ENCODE data around the gene SORCS3. TPM values are rescaled to one million over a fixed set of nuclear protein-coding genes. Genes with fewer than 3 reads are reported as not detected.

The SORCS3 gene
- total RNA-seq, 1 experiment from 2014 or later, result 0.04 TPM

DNA sequence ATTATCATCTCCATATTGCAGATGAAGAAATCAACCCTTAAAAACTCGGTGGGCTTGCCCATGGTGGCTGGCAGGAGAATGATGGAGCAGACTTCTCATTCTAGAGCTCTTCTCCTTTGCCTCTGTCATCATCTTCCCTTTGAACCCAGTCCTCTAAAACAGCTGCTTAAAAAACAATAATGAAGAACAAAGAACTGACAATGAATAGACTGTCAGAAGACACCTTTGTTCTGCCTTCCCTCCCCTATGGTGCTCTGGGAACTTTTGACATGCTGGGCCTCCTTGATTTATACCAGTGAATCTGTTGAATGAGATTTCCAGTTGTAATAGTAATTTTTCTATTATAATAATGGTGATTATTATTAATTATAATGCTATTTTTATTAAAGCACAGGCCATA, 103.0 kb downstream of the SORCS3 start:
- Mint-ChIP-seq H3K27ac (no peak overlapping the region), H3K4me3 (no peak overlapping the region), H3K9me3 (no peaks in the 10 kb centered on the region; a peak in 1 of 5 replicates), H3K36me3 (ENCODE audit: insufficient read depth in 1 of 3, low read depth in 3 of 3) (no peaks in the 10 kb centered on the region), H3K4me1 (no peaks in the 10 kb centered on the region; a peak in 1 of 4 replicates), H3K27me3 (ENCODE audit: low read depth) (peaks cover 7% of the 10 kb centered on the region)
- no peak overlapping the region for H2BK20ac ChIP-seq (ENCODE audit: low read depth, low read length, poor library complexity, severe bottlenecking)
- no peak overlapping the region for H3K18ac ChIP-seq (ENCODE audit: insufficient read length, low read depth, low read length)
- H3K23ac ChIP-seq (ENCODE audit: insufficient read length, low read depth, low read length), result no peak overlapping the region
- H4K5ac ChIP-seq (ENCODE audit: insufficient read length, low read depth, low read length), result no peak overlapping the region
- H2BK5ac ChIP-seq (ENCODE audit: insufficient read length, low read length), result no peak overlapping the region
- H4K8ac ChIP-seq (replicated peaks; ENCODE audit: insufficient read length, low read depth, low read length), result no peak overlapping the region
- TF ChIP-seq, protein P1, sequence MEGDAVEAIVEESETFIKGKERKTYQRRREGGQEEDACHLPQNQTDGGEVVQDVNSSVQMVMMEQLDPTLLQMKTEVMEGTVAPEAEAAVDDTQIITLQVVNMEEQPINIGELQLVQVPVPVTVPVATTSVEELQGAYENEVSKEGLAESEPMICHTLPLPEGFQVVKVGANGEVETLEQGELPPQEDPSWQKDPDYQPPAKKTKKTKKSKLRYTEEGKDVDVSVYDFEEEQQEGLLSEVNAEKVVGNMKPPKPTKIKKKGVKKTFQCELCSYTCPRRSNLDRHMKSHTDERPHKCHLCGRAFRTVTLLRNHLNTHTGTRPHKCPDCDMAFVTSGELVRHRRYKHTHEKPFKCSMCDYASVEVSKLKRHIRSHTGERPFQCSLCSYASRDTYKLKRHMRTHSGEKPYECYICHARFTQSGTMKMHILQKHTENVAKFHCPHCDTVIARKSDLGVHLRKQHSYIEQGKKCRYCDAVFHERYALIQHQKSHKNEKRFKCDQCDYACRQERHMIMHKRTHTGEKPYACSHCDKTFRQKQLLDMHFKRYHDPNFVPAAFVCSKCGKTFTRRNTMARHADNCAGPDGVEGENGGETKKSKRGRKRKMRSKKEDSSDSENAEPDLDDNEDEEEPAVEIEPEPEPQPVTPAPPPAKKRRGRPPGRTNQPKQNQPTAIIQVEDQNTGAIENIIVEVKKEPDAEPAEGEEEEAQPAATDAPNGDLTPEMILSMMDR (conservative IDR thresholded peaks at IDR 0.05), result no peak
- H3K27ac ChIP-seq (ENCODE audit: insufficient read length, low read depth, low read length), result no peak overlapping the region
- no peak overlapping the region for H3K4ac ChIP-seq (ENCODE audit: low read depth, low read length)
- no peak overlapping the region for H3T11ph ChIP-seq (ENCODE audit: low read length)
- H4K20me1 ChIP-seq (ENCODE audit: control insufficient read depth, insufficient read depth, insufficient read length), result no peaks in the 10 kb centered on the region
- no peak overlapping the region for H2BK12ac ChIP-seq (ENCODE audit: insufficient read length, low read depth, low read length)
- no peak overlapping the region for H2AK5ac ChIP-seq (ENCODE audit: insufficient read length, low read length)
- no peaks in the 10 kb centered on the region for H3K4me1 ChIP-seq (ENCODE audit: insufficient read depth, low read length)
- no peaks in the 10 kb centered on the region for H3K9me3 ChIP-seq (ENCODE audit: control insufficient read depth, low read depth, low read length)
- no peak overlapping the region for H3K14ac ChIP-seq (ENCODE audit: insufficient read depth, low read length)
- H2AFZ ChIP-seq (ENCODE audit: low read length), result no peak overlapping the region
- no peak overlapping the region for H2BK15ac ChIP-seq (ENCODE audit: low read depth, low read length)
- no peaks in the 10 kb centered on the region for H3K23me2 ChIP-seq (ENCODE audit: insufficient read length, low read depth, low read length, poor library complexity, severe bottlenecking)
- WGBS (ENCODE audit: extremely low coverage, insufficient read length, low lambda C conversion rate), result no CpG with 5 or more reads among the region's 1 CpG
- no peak overlapping the region for H3K56ac ChIP-seq (ENCODE audit: insufficient read length, low read depth, low read length)
- no peaks in the 10 kb centered on the region for H3K27me3 ChIP-seq (ENCODE audit: insufficient read depth, low read length)
- H3K9ac ChIP-seq (ENCODE audit: extremely low read depth, insufficient read length, low read length), result no peak overlapping the region
- H2BK120ac ChIP-seq (ENCODE audit: low read depth, low read length, poor library complexity, severe bottlenecking), result no peak overlapping the region
- no peaks in the 10 kb centered on the region for H3K79me2 ChIP-seq (ENCODE audit: insufficient read depth, low read length)
- DNase-seq, result no peak
- no peak overlapping the region for H3K4me2 ChIP-seq (ENCODE audit: insufficient read depth, insufficient read length, low read length)
- no peaks in the 10 kb centered on the region for H3K79me1 ChIP-seq (ENCODE audit: insufficient read depth, low read depth, low read length, poor library complexity, severe bottlenecking)
- no peak overlapping the region for H4K91ac ChIP-seq (ENCODE audit: insufficient read length, low read depth, low read length)

All from H9 (cell line).